Measurements from ENCODE around the gene TTBK2. TPM values are rescaled to one million over a fixed set of nuclear protein-coding genes. Genes with fewer than 3 reads are reported as not detected.

Gene TTBK2
- total RNA-seq, 1 experiment from 2014 or later, result 10.6 TPM

DNA sequence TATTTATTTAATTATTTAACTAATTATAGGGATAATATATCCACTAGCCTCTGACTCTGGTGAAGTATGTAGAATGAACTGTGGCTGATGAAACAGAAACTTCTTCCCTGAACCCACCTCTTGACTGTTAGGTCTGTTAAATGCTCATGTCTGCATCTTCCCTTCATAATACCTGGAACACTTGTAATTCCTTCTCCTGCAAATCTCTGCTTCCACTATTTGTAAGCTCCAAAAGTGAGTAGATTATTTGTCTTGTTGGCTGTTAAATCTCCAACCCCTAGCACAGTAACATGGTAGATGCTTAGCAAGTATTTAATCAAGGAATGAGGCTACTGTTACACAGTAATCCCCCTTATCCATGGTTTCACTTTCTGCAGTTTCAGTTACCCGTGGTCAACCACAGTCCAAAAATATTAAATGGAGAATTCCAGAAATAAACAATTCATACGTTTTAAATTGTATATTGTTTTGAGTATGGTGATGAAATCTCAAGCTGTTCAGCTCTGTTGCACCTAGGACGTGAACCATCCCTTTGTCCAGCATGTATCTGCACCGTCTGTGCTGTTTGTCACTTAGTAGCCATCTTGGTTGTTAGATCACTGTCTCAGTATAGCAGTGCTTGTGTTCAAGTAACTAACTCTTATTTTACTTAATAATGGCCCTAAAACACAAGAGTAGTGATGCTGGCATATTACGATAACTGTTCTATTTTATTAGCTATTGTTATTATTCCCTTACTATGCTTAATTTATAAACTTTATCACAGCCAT is 5.7 kb downstream of the TTBK2 start:
- Histone ChIP-seq H3K9me3 (ENCODE audit: control insufficient read depth, low read depth, low read length) (no peaks in the 10 kb centered on the region), H2BK120ac (ENCODE audit: low read depth, low read length, poor library complexity, severe bottlenecking) (no peak overlapping the region), H3K79me1 (ENCODE audit: insufficient read depth, low read depth, low read length, poor library complexity, severe bottlenecking) (peaks cover 6% of the 10 kb centered on the region), H4K91ac (ENCODE audit: insufficient read length, low read depth, low read length) (no peak overlapping the region), H4K20me1 (ENCODE audit: control insufficient read depth, insufficient read depth, insufficient read length) (no peaks in the 10 kb centered on the region), H2BK15ac (ENCODE audit: low read depth, low read length) (no peak overlapping the region), H3K27ac (ENCODE audit: insufficient read length, low read depth, low read length) (no peak overlapping the region), H2BK12ac (ENCODE audit: insufficient read length, low read depth, low read length) (no peak overlapping the region), H2AFZ (ENCODE audit: low read length) (no peak overlapping the region), H2AK5ac (ENCODE audit: insufficient read length, low read length) (no peak overlapping the region), H4K5ac (ENCODE audit: insufficient read length, low read depth, low read length) (no peak overlapping the region), H3K27me3 (ENCODE audit: insufficient read depth, low read length) (no peaks in the 10 kb centered on the region), H2BK20ac (ENCODE audit: low read depth, low read length, poor library complexity, severe bottlenecking) (no peak overlapping the region), H3K4me2 (ENCODE audit: insufficient read depth, insufficient read length, low read length) (no peak overlapping the region), H3K9ac (ENCODE audit: extremely low read depth, insufficient read length, low read length) (no peak overlapping the region), H3K79me2 (ENCODE audit: insufficient read depth, low read length) (peaks cover 2% of the 10 kb centered on the region; the same call in 1 of the 2 replicates), H3K4ac (ENCODE audit: low read depth, low read length) (no peak overlapping the region), H3K4me1 (ENCODE audit: insufficient read depth, low read length) (no peaks in the 10 kb centered on the region), H2BK5ac (ENCODE audit: insufficient read length, low read length) (no peak overlapping the region), H4K8ac (replicated peaks; ENCODE audit: insufficient read length, low read depth, low read length) (no peak overlapping the region), H3K14ac (ENCODE audit: insufficient read depth, low read length) (no peak overlapping the region), H3K18ac (ENCODE audit: insufficient read length, low read depth, low read length) (no peak overlapping the region), H3T11ph (ENCODE audit: low read length) (no peak overlapping the region), H3K23me2 (ENCODE audit: insufficient read length, low read depth, low read length, poor library complexity, severe bottlenecking) (peaks cover 3% of the 10 kb centered on the region), H3K23ac (ENCODE audit: insufficient read length, low read depth, low read length) (no peak overlapping the region), H3K56ac (ENCODE audit: insufficient read length, low read depth, low read length) (no peak overlapping the region)
- DNase-seq, result no peak
- no peak for TF ChIP-seq CTCF (conservative IDR thresholded peaks at IDR 0.05)
- H3K36me3 Mint-ChIP-seq (ENCODE audit: insufficient read depth in 1 of 3, low read depth in 3 of 3), result no peaks in the 10 kb centered on the region
- H3K9me3 Mint-ChIP-seq, result no peaks in the 10 kb centered on the region
- H3K4me3 Mint-ChIP-seq, result no peak overlapping the region
- no peaks in the 10 kb centered on the region for H3K27me3 Mint-ChIP-seq (ENCODE audit: low read depth)
- H3K4me1 Mint-ChIP-seq, result peaks cover 8 to 12% of the 10 kb centered on the region in 2 experiments
- WGBS (ENCODE audit: extremely low coverage, insufficient read length, low lambda C conversion rate), result no CpG with 5 or more reads among the region's 5 CpGs
- no peak overlapping the region for H3K27ac Mint-ChIP-seq

Measured in H9 (cell line).